ENCODE results near the gene ARHGEF7.

Gene ARHGEF7

DNA sequence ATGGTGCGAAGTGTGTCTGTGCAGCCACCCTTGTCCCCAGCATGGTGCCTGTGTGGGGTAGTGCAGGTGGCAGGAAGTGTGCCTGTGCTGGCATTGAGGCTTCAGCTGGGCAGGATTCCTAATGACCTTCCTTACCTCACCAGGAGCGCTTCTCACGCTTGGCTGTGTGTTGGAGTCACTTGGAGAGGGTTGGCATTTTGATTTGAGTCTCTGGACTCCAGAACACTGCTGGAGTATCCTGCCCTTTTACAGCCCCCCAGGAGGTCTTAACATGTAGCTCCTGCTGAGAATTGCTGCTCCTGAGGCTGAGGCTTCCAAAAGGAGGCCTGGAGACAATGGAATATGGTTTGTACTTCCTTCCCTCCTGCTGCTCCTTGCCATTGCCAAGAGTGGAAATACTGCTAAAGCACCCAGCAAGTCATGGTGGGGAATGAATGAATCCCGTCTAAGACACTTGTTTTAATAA, 87.1 kb downstream of the ARHGEF7 start:
- no peak for DNase-seq

DNA sequence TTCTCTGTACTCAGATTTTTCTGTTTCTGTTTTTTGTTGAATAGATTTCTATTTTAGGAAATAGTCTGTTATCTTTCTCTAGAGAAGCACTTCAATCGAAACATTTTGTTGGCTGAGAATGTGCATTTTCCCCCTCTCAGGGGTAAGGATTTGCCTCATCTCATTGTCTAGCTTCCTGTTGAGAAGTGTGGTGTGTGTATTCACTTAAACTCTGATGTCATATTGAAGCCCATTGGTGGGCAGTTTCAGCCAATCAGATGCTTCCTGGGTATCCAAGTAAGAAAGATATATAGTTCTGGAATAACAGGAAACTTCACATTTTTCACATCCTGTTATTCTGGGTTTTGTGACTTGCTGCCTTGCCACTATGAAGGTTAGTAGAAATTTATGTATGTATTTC, 87.6 kb downstream of the ARHGEF7 start:
- DNase-seq = no peak

DNA sequence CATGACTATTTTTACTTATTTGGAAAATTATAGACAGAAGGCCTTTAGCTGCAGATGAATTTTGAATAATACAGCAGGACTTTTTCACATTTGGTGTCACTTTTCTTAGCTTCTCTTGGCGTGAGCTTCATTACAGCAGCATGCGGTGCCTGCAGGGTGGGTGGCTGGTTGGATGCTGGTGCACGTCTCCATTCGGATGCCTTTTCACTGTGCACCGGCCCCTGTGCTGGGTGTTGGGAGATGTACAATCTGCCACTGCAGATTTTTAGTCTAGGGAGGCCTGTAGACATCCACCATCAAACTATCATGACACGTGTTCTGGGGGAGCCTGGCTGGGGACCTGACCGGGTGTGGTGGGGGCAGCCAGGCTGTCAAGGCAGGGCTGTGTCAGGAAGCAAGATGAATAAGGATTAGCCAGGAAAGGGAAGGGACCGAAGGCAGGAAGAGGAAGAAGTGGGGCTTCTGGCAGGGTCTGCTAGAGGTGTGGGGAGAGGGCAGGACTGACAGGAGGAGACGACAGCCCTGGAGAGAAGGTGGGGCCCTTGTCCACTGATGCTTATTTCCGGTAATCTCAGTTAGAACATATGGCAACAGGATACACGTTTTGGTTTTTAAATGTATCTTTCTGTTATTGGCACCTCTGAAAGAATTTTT, 88.8 kb downstream of the ARHGEF7 start:
- no peak for DNase-seq

DNA sequence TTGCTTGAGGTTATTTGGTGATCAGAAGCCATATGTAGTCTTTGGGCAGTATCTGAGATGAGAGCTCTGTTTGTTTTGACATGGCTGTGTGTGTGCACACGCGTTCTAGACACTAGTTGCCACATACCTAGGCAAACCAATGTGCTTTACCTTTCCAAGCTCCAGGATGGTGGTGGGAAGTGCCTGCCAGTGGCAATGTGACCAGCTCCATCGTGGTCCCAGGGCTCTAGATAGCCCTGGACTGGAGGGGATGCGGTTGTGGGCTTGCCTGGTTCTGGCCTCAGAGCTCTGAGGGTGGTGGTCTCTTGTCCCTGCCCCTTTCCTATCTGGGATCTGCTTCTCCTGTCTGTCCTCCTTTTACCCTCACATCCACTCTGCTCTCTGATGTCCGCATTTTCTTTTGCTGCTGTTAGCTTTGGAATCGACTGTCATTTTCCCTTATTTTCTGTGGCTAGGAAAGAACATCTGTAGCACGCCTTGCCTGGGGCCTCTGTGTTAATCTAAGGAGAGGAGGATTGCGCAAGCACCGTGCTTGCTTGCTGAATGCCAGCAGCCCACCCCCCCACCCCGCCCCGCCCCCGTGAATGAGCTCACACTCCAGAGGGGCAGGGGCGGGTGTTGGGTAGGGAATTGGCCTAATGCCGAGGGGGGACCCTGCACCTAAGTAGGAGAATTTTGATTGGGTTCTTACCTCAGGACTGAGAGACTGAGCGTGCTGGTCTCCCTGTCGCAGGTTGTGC, 89.5 kb downstream of the ARHGEF7 start:
- DNase-seq = no peak

DNA sequence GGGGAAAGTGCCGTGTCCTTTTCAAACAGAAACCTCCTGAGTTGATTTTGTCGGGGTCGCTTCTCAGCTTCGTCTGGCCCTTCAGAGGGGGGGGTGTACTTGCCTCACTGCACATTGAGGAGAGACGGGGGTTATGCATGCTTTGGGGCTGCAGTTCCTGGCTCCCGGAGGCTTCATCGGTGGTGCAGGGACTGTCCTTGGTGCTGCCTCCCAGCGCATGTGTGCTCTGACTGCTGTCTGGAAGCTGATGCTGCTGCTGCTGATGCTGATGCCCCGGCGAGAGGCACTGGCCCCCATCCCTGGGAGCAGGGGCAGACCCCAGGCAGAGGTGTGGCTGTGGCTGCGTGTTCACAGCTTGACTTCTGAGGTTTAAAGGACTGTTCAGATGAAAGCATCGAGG, 91.0 kb downstream of the ARHGEF7 start:
- no peak for DNase-seq

DNA sequence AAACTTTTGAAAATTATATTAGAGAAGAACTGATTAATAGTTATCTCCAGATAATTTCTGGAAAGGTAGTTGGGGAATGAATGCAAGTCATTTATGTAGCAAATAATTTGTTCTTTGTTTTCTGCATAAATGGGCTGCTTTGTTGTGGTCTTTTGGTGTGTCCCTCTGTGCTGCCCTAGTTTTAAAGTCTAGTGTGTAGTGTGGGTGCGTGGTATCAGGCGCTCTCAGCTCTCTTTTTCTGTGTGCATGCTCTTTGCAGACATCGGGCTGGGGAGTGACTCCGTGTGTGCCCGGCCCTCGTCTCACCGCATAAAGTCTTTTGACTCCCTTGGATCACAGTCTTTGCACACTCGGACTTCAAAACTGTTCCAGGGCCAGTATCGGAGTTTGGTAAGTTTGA, 94.5 kb downstream of the ARHGEF7 start:
- no peak for DNase-seq

DNA sequence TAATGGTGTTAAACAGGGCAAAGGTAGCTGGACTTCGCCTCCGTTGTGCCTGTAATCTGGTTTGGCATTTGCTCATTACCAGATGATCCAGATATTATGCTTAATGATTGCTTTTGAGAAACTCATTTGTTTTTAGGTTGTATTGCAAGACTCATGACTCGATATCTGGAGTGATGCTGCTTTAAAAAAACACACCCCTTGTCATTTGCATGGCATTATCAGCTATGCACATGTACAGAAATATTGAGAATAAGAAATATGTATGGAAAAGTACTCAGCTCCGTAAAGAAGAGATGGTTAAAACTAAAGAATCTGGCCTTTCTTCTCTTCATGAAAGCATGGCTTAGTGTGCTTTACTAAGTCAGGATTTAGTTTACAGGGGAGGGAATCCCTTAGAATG, 95.0 kb downstream of the ARHGEF7 start:
- no peak for DNase-seq

DNA sequence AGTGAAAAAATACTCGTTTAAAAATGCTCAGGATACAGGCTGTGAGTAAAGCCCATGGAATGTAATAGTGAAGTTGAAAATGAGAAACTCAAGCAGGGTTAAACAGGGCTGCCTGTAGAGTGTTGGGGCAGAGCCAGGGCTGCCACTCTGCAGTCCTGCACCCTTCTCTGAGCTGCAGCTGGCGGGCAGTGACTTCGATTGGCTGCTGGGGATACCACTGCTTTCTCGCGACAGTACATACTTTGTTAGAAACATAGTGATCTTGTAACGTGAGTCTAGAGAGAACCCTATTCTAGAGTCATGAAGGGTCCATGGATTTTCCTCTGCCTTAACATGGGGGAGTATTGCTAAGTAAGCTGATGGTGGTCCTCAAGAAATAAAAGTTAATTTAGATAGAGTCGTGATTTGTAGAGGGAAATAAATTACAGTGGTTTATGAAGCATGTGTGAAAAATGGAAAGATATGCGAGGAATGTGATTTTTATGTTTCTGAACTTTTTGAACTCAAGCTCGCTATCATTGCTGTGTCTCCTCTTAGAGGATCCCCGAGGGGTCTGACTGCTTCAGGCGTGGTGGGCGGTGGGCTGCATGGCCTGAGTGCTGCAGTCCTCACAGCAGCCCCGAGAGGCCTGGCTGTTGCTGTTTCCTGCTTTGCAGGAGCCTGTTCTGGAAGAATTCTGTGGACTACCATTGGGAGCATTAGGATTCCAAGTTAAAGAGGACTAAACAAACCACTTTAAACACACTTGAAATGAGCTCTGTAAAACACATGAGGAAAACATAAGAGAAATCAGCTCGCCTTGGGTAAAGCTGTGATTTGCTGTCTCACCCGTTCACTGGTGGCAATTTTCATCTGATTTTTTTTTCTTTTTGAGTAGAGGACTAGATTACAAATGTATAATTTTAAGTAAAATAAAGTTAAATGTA, 95.7 kb downstream of the ARHGEF7 start:
- DNase-seq = no peak

DNA sequence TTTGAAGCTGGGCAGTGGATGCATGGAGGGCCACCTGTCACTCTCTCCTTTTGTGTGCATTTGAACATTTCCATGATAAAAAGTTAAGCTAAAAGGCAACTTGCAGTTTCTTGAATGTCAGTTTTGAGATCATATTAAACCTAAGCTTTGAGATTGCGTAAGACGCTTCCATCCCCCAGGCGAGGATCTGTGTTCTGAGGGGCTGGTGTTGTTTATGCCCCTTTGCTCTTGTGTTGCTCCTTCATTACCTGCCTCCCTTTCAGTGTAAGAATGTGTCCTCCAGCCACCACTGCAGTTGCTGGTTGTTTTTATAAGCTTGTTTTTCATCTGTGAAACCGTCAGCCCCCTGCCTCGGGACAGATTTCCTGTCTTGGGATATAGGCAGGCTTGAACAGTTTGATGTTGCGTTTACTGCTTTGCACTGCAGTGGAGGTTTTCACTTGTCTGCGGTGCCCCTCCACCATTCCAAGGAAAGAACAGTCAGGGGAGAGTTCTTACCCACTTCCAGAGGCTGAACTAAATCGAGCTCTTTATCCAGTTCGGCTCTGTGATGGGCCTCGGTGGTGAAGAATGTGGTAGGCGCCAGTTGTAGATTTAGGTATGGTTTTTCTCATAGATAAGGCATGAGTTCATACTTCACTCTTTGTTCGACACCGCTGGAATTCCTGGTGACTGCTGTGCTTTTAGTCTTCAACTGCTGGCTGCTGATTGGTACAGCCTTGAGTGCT, 96.8 kb downstream of the ARHGEF7 start:
- DNase-seq = no peak

DNA sequence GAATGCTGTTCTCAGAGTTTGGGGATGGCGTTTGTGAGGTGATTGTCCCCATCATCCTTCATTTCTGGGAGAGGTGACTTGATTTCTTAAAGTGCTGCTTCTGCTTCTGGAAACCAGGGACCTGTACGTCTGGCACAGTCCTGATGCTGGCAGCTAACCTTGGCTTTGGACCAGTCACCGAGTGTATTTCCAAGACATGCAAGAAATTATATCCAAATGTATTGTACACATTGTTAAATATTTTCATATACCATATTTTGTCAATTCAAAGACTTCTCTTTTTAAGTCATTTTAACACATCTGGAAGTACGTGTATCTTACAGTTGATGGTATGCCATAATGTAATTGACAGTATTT, 97.4 kb downstream of the ARHGEF7 start:
- no peak for DNase-seq

DNA sequence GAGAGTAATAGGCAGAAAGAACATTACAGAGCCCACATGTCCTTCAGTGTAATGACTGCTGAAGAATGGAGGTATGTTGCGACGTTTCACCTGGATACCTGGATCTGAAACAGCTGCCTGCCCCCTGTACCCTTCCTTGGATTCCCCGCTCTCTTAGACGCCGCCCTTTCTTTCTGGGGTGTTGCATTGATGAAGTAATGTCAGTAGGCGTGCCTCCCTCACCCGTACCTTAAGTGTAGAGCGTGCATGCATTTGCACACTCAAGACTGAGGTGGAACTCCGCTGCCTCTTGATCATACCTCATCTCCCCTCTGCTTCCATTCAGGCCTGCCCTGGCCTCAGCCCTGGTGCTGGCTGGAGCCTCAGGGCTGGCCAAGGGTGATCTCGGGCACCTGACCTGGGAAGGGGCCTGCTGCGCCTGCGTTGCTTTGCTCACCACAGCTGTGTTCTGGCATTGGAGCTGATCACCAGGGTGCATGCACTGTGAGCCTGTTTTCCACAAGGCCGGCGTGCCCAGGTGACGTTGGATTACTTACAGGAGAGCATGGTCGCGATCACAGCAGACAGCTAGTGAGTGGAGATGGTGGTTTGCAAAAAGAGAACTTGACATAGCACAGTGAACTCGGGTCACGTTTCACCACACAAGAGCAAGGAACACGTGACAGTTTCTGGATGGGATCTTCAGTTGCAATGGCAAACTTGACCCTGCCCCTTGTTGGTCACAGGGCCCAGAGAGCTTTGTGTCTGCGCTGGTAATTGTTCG, 99.0 kb downstream of the ARHGEF7 start:
- DNase-seq = no peak

DNA sequence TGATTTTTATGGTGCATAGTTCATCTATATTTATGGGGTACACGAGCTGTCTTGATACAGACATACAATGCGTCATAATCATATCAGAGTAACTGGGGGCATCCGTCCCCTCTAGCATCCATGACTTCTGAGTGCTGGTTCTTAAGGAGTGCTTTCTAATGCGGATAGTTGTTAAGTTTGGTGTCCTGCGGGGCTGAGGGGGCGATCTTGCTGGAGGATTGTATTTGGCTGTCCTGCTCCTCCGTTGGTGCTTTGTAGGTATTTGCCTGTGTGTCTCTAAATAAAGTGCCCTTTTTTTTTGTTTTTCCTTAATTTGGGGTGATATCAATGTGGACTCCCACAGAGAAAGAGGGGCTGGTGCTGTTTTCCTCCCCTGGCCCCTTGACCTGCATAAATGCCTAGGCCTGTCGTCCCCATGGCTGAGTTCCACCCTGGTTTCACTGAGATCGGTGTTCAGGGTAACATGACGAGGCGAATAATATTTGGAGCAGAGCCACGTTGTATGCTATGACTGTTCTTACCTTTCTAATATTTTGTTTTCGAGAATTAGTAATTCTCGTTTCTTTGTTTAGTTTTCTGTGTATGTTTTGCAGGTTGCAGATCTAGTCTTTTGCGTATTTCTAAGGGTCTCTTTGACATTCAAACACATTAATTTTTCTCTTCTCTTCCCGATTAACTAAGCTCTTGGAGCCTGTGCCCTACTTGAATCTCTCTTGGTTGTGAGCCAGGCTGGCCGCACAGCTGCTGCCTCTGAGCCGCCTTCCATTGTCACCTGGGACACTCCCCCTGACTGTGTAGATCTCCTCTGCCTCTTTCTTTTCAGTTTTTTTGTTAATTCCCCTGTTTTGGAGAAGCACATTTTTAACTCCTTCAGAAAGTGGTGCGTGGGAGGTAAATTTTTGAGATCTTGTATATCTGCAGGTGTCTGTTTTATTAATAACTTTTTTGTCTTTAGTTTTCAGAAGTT, 100.3 kb downstream of the ARHGEF7 start:
- DNase-seq = no peak

DNA sequence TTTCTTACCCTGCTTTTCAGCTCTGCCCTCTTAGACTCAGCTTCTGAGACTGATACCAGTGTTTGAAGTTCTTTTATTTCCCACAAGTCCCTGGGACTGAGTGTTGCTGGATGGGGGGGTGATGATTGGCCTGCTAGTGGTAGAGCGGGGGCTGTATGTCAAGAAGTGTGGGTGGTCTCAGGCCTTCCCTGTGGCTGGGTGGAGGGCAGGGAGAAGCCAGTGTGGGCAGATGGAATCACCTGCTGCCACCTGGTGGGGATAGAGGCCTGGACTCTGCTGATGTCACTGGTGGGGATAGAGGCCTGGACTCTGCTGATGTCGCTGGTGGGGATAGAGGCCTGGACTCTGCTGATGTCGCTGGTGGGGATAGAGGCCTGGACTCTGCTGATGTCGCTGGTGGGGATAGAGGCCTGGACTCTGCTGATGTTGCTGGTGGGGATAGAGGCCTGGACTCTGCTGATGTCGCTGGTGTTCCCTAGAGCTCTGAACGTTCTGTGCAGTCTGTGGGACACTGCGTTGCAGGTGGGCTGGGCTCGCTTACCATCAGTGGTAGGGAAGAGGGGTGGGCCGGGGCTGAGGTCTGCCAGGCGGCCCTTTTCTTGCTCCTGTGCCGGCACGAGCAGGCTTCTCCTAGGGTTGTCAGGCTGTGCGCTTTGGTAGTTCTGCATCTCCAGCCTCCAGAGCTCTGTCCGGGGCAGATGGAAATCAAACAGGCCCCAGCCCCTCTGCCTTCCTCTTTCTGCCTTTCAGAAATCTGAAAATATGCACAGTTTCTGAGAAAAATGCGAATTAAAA, 101.3 kb downstream of the ARHGEF7 start:
- DNase-seq = peak; percentile 10 to 12

DNA sequence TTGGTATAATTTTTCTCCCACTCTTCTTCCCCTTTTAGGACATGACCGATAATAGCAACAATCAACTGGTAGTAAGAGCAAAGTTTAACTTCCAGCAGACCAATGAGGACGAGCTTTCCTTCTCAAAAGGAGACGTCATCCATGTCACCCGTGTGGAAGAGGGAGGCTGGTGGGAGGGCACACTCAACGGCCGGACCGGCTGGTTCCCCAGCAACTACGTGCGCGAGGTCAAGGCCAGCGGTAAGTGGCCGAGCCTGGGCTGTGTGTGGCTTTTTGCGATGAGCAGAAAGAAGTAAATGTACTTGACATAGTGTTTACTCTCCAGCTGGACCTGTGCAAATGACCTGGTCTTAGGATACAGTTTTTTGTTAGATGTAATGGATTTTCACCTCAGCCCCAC, 102.5 kb downstream of the ARHGEF7 start:
- no peak for DNase-seq

DNA sequence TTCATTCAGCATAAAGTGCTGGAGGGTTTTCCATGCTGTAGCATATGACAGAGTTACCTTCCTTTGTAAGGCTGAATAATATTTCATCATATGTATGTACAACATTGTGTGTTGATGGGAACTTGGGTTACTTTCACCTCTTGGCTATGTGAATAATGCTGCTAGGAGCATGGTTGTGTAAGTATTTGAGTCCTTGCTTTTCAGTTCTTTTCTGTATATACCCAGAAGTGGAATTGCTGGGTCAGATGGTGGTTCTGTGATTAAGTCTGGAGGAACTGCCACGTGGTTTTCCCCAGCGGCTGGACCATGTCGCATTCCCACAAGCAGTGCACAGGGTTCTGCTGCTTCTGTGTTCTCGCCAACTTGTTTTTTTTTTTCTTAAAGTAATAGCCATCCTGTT, 104.2 kb downstream of the ARHGEF7 start:
- no peak for DNase-seq

DNA sequence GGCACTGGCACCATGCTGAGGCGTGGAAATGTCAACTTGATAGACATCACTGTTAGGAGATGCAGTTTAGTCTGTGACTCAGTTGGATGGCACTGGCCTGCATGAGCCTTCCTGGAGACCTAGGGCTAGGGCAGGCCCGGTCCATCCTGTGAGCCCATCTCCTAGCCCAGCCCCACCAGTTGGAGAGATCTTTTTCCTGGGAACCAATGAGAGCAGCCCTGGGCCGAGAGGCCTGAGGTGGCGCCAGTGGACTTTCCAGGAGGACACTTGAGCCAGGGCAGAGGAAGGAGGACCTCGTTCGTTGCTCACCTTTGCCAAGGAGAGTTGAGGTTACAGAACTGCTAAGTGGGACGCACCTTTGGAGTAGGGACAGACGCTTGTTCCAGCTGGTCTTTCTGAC, 104.8 kb downstream of the ARHGEF7 start:
- DNase-seq = no peak

DNA sequence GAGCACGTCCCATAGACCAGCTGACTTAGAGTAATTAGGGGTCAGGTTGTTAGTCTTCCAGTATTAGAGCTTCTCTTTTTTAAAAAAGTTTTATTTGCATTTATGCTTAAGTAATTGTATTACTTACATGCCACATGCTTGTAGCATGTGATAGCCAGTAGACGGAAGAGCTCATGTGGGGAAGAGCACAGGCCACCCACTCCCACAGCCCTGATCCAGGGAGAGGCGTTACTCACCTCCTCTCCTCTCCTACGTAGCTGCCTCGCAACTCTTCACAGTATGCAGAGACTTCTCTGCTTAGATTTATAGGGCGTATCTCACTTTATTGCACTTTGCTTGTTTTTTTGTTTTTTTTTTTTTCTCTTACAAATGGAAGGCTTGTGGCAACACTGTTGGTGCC, 110.1 kb downstream of the ARHGEF7 start:
- DNase-seq = no peak

DNA sequence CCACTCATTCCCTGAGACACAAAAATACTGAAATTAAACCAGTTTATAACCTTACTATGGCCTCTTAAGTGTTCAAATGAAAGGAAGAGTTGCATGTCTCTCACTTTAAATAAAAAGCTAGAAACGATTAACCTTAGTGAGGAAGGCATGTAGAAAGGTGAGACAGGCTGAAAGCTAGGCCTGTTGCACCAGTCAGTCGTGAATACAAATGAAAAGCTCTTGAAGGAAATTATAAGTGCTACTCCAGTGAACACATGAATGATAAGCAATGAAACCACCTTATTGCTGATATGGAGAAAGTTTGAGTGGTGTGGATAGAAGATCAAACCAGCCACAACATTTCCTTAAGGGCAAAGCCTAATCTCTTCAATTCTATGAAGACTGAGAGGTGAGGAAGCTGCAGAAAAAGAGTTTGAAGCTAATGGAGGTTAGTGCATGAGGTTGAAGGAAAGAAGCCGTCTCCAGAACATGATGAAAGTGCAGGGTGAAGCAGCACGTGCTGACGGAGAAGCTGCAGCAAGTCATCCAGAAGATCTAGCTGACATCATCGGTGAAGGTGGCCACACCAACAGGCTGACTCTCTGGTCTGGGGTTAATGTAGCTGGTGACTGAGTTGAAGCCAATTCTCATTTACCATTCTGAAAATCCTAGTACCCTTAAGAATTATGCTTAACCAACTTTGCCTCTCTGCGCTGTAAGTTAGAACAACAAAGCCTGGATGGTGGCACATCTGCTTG, 110.9 kb downstream of the ARHGEF7 start:
- no peak for DNase-seq

DNA sequence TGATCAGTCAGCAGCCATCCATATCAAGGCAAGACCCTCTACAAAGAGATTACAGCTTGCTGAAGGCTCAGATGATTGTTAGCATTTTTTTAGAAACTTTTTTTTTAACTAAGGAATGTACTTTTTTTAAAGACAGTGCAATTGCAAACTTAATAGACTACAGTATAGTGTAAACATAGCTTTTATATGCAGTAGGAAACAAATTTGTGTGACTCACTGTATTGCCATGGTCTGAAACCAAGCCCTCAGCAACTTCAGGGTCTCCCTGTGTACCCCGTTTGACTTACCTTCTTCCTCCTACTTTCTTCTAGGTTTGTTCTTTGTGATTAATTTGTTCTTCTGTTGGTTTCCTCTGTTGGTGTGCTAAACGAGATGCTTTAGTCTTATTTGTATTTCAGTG, 112.3 kb downstream of the ARHGEF7 start:
- DNase-seq = no peak
